Midbrain (tissue), 1 donor: ENCODE data around the gene SEMA4D.

ENCODE experiments used
- DNase-seq: peaks from one replicate; lab custom pipeline; 2025; lab: John Stamatoyannopoulos, UW

SEMA4D gene

GRCh38 chr9:89466451-89467277 is 31.2 kb downstream of the SEMA4D start:
- DNase-seq, result no peak

- no peak for DNase-seq
Measured at GRCh38 chr9:89465726-89466308, 32.1 kb downstream of the SEMA4D start.

- no peak for DNase-seq
Measured at GRCh38 chr9:89465001-89465451, 32.9 kb downstream of the SEMA4D start.

- no peak for DNase-seq
Measured at GRCh38 chr9:89464300-89464901, 33.5 kb downstream of the SEMA4D start.

GRCh38 chr9:89462817-89463683 is 34.9 kb downstream of the SEMA4D start:
- peak; percentile 30 for DNase-seq

GRCh38 chr9:89462199-89462598 is 35.7 kb downstream of the SEMA4D start:
- DNase-seq, result no peak

- DNase-seq, result no peak
Measured at GRCh38 chr9:89461265-89461664, 36.6 kb downstream of the SEMA4D start.

- DNase-seq, result no peak
Measured at GRCh38 chr9:89460551-89460950, 37.4 kb downstream of the SEMA4D start.

GRCh38 chr9:89458768-89459496 is 39.0 kb downstream of the SEMA4D start:
- DNase-seq, result no peak

GRCh38 chr9:89457376-89457855 is 40.5 kb downstream of the SEMA4D start:
- DNase-seq, result no peak

- no peak for DNase-seq
Measured at GRCh38 chr9:89455356-89455824, 42.5 kb downstream of the SEMA4D start.

GRCh38 chr9:89454498-89455355 is 43.2 kb downstream of the SEMA4D start:
- DNase-seq, result peak; percentile 39

GRCh38 chr9:89453452-89453851 is 44.5 kb downstream of the SEMA4D start:
- DNase-seq, result peak; percentile 73

- no peak for DNase-seq
Measured at GRCh38 chr9:89452561-89452960, 45.4 kb downstream of the SEMA4D start.

- DNase-seq, result no peak
Measured at GRCh38 chr9:89450213-89450612, 47.7 kb downstream of the SEMA4D start.

GRCh38 chr9:89449261-89449671 is 48.6 kb downstream of the SEMA4D start:
- DNase-seq, result no peak

GRCh38 chr9:89448821-89449220 is 49.1 kb downstream of the SEMA4D start:
- DNase-seq, result peak; percentile 82

GRCh38 chr9:89448381-89448780 is 49.5 kb downstream of the SEMA4D start:
- DNase-seq, result peak; percentile 91

GRCh38 chr9:89447416-89447815 is 50.5 kb downstream of the SEMA4D start:
- DNase-seq, result no peak

GRCh38 chr9:89446961-89447310 is 51.0 kb downstream of the SEMA4D start:
- DNase-seq, result no peak
